Measurements from ENCODE around the gene SLC18B1.

The SLC18B1 gene

DNA sequence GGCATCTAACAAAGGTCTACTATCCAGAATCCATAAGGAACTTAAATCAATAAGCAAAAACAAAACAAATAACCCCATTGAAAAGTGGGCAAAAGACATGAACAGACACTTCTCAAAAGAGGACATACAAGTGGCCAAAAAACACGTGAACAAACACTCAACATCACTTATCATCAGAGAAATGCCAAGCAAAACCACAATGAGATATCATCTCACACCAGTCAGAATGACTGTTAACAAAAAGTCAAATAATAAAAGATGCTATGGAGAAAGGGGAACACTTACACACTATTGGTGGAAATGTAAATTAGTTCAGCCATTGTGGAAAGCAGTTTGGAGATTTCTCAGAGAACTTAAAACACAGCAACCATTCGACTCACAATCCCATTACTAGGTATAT is 65.2 kb downstream of the SLC18B1 start:
- DNase-seq (ENCODE audit: low read depth): no peak
- no peak for TF ChIP-seq CTCF (IDR thresholded peaks at IDR 0.05; ENCODE audit: insufficient read depth, low read depth, low read length, missing control alignments)
- no peak overlapping the region for H3K4me3 ChIP-seq (ENCODE audit: low read length)

DNA sequence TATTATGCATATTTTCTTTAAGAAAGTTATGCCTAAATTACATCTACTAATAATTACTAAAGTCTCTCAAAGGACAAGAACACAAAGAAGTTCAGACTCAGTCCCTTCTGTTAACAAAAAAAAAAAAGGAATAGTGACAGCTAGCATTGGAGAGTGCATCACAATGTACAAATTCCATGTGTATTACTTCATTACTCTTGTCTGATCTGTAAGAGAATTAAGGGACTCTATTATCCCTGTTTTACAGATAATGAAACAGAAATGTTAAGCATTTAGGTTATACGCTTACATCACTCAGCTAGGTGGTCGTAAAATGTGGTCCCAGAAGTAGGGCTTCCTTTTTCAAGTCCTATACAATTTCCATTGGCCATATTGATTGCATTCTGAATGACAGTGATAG is 67.4 kb downstream of the SLC18B1 start:
- TF ChIP-seq CTCF (IDR thresholded peaks at IDR 0.05; ENCODE audit: insufficient read depth, low read depth, low read length, missing control alignments): no peak
- DNase-seq (ENCODE audit: low read depth): peak; percentile 48

GRCh38 chr6:132730560-132730959 is 67.9 kb downstream of the SLC18B1 start:
- H3K4me3 ChIP-seq (ENCODE audit: low read length): no peak overlapping the region
- TF ChIP-seq CTCF (IDR thresholded peaks at IDR 0.05; ENCODE audit: insufficient read depth, low read depth, low read length, missing control alignments): no peak
- peak; percentile 93 for DNase-seq (ENCODE audit: low read depth)

More for the DNA sequence above, 67.4 kb downstream of the SLC18B1 start:
- H3K4me3 ChIP-seq (ENCODE audit: low read length): no peak overlapping the region

GRCh38 chr6:132728616-132729015 is 69.8 kb downstream of the SLC18B1 start:
- no peak for TF ChIP-seq CTCF (IDR thresholded peaks at IDR 0.05; ENCODE audit: insufficient read depth, low read depth, low read length, missing control alignments)
- H3K4me3 ChIP-seq (ENCODE audit: low read length): no peak overlapping the region
- no peak for DNase-seq (ENCODE audit: low read depth)

DNA sequence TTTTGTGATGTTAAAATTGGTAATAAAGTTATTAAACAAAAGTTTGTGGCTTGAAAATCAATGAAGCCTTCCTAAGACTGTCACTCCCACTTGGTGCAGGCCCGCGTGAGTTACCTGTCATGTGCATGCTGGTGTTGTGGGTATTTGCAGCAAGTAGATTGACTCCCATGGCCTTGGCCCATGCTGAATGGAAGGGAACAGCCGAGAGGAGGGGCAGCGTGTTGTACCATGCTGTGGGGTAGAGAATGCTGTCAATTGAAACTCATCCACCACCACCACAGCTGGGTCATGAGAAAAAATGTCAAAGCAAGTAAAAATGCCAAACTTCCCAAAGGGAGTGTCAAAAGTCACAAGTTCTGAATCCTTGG is 71.8 kb downstream of the SLC18B1 start:
- H3K4me3 ChIP-seq (ENCODE audit: low read length): no peak overlapping the region
- no peak for TF ChIP-seq CTCF (IDR thresholded peaks at IDR 0.05; ENCODE audit: insufficient read depth, low read depth, low read length, missing control alignments)
- no peak for DNase-seq (ENCODE audit: low read depth)

GRCh38 chr6:132725947-132726607 is 72.4 kb downstream of the SLC18B1 start:
- DNase-seq (ENCODE audit: low read depth): no peak
- no peak overlapping the region for H3K4me3 ChIP-seq (ENCODE audit: low read length)
- no peak for TF ChIP-seq CTCF (IDR thresholded peaks at IDR 0.05; ENCODE audit: insufficient read depth, low read depth, low read length, missing control alignments)

DNA sequence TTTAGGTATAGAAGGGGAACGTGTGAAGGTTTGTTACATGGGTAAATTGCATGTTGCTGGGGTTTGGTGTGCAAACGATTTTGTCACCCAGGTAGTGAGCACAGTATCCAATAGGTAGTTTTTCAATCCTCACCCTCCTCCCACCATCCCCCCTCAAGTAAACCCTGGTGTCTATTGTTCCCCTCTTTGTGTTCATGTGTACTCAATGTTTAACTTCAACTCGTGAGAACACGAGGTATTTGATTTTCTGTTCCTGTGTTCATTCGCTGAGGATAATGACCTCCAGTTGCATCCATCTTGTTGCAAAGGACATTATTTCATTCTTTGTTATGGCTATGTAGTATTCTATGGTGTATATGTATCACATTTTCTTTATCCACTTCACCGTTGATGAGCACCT is 73.0 kb downstream of the SLC18B1 start:
- no peak for DNase-seq (ENCODE audit: low read depth)
- no peak for TF ChIP-seq CTCF (IDR thresholded peaks at IDR 0.05; ENCODE audit: insufficient read depth, low read depth, low read length, missing control alignments)
- H3K4me3 ChIP-seq (ENCODE audit: low read length): no peak overlapping the region
